HG03432 (cell line): ENCODE measurements around the gene TOX3.

ENCODE experiments used
- ATAC-seq: cut with Tn5 transposase; IDR thresholded peaks from one replicate; pipeline ENCODE4 v1.9.1; 2021; ENCODE audit warnings: mild to moderate bottlenecking, moderate library complexity; ENCODE audit not compliant: unreplicated experiment

TOX3 gene

DNA sequence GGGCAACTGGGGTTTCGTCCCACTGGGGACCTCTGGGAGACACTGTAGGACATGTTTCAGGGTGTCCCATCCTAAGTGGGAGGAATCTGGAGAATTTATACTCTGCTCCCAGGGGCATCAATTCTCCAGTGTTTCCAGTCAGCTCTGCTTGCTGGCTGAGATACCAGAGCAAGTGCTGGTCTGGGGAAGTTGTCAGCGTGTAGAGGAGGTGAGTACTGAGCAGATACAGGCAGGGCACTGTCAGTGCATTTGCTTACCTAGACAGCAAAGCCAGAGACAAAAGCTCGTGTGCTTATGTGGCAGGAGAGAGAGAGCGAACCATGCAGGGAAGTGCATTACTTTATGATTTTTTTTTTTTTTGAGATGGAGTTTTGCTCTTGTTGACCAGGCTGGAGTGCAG lies 20.2 kb upstream of the TOX3 start:
- no peak for ATAC-seq

DNA sequence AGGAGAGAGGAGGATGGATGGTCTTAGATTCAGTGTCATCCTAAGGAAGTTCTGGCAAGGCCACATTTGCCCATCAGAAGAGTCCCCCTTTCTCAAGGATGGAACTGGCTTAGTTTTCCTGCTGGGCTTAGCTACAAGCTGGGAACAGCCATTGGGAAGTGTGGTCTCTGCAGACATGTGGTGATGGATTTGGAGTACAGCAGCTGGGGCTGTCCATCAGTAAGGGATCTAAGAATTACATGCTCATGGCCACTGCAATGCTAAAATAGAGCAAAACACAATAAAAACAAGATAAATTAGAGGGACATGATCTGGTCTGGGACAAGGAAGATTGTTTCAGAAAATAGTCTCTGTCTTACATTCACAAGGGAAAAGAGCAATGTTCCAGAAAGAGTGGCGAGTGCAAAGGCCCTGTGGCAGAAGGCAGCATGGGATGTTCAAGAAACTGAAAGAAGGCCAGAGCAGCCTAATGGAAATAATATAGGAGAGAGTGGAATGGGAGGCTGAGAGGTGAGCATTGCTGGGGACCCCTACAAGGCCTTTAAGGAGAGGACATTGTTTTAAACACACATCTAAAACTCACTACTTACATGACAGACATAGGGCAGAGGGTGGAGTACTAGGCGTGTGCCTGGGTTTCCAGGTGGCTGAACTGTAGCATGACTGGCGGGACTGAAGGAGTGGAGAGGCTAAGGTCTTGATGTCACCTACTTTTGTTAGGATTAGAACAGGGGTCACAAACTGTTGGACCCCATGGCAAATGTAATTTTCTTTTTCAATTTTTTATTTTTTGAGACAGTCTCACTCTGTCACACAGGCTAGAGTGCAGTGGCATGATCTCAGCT lies 17.0 kb upstream of the TOX3 start:
- ATAC-seq, result no peak

DNA sequence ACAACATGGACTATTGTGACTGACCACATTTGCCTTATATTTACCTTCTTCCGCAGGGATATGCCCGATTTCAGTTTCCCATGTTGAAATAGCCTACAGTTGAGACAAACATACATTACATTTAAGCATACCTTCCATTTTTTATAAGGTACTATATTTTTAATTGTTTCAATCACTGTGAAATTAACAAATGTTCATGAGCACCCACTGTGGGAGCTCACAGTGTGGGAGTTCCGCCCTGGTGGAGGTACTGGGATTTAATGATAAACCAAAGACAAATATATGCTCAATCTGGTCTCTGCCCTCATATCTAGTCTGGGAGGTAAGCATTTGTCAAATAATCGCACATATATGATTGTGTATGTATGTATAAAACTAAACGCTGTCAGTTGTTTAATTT lies 15.8 kb upstream of the TOX3 start:
- no peak for ATAC-seq

DNA sequence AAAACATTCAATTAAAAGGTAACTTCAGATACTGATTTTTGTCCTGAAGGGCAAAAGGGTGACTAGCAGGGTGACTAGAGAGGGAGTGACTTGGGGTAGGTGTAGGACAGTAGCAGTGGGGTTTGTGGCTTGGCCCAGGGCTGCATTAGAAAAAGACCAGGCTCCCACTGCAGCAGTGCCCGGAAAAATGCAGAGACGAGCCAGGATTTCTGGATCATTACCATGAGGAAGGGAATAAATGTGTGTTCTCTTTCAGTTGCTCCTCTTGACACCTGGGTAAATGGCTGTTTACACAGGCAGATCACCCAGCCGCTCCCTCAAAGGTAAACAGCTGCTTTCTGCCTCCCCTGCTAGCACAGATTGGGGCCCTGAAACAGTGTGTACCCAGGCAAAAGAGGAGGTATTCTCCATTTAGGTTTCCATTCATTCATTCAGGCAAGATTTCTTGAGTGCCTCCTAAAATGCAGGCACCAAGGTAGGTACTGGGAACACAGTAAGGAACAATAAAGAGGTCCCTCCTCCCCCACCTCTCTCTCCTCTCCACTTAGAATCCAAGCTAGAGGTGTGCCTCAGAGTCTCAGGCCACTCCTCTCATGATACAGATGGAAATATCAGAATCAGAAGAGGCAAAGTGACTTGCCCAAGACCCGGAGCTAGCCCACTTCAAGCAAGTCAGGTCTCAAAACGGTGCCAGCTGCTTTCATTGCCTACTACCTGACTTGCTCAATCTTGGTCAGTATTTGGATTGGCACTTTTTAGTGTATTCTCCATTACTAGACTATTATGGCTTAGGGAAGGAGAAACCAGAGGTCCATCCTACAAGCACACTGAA lies 15.2 kb upstream of the TOX3 start:
- ATAC-seq, result no peak

DNA sequence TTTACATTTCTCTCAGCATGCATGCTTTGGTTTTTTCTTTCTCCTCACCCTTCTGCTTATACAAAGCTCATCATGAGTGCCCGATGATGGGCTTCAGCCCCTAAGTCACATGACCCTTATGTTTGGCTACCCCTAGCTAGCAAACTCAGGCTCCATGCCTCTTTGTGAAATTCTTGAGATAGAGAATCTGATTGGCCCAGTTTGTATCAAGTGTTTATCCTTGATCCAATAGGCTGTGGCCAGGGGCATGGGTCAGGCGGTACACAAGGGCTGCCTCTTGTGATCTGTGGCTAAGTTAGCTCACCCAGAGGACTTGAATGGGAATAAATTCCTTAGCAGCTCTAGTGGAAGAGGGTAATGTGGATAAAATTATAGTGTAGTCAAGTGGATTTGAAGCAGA lies 11.5 kb upstream of the TOX3 start:
- no peak for ATAC-seq

DNA sequence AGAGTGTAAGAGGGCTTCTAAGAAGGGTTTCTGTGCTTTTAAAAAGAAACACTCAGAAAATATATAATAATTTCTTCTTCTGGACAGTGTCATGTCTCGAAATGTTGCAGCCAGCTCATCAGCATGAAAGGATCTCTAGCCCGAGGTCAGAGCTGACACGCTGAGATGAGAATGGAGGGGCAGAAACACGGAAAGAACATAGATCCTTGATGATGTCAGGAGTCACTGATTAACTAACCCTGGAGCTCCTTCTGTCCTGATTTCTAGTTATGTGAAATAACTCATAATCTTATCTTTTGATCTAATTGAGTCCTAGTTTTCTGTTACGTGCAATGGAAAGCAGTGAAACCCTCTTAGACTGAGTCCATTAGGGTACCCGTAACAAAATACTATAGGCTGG lies 10.3 kb upstream of the TOX3 start:
- no peak for ATAC-seq

DNA sequence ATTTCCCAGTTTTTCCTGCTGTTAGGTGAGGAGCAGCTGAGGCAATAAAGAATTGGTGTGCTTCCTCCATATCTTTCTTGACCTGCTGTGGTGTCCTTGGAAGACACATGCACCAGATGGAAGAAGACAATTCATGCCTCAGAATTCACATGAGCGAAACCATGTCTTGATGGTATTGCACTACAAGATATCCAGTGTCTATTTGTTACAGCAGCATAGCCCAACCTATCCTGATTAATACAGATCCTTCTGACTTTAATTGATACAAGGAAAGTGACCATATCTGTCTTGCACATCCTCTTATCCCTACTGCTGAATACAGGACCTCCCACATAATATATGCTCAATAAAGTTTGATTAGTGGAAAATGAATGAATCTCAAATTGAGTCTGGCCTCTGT lies 9.1 kb upstream of the TOX3 start:
- no peak for ATAC-seq

DNA sequence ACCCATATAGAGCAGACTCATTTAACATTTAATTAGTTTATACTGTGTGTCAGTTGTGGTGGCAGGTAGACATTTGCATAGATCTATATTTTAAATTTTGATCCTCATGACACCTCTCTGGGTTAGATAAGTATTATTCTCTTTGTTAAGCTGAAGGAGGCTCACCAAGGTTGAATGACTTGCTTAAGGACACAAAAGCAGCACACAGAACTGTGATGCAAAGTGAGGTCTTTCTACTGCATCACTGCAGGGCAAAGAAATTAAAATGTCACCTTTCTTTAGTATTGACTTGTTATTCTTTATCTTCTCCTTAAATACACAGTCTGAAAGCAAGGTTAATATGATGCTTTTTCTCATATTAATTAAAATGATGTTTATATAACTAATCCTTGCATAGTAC lies 8.6 kb upstream of the TOX3 start:
- no peak for ATAC-seq

DNA sequence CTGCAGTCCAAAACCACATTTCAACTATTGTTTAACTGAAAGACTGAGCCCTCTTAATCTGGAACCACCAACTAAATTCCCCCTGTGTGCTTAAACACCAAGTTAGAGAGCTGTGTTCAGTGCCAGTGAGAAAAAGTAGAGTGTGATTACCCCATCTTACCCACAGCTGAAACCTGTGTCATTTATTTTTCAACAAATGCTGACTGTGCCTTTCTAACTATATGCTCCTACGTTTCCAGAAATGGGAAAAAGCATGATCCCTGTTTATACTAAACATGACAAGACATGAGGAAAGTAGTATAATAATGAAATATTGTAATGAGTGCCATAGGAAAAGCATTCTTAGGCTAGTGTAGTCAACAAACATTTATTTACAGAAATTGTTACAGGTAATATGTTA lies 7.4 kb upstream of the TOX3 start:
- no peak for ATAC-seq

DNA sequence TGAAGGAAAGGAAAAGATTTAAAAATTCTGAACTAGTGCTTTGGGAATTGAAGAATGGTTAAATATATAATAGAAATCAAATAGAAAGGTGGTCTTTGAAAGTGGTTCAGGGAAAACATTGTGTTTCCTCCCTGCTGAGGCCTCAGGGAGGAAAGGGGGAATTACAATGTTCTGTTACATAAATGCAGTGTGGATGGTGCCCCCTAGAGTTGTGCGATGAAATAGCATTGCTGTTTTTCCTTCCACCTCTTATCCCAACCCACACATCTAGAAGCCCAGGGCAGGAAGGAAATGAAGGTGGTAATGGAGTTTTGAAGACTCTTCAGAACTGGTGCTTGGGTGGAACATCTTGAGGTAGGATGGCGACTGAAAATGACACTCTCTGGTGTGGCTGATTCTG lies 6.4 kb upstream of the TOX3 start:
- ATAC-seq, result no peak

DNA sequence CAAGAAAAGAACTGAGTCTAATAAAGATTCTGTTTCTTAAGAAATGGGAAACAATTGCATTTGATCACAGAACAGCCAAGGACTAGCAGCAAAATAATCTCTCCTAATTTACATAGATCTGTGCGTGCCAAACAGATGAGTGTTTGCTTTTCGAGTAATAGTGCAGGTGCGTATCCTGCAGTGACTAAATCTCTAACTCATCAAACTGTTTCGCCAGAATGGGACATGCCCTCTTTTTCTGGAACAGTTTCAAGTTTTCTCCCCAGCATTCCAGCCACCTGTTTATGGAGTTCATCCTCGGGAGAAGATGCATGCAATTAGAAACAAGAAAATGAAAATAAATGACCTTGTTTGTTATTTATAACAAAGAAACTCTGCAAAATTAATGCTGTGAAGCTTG lies 5.7 kb upstream of the TOX3 start:
- no peak for ATAC-seq

DNA sequence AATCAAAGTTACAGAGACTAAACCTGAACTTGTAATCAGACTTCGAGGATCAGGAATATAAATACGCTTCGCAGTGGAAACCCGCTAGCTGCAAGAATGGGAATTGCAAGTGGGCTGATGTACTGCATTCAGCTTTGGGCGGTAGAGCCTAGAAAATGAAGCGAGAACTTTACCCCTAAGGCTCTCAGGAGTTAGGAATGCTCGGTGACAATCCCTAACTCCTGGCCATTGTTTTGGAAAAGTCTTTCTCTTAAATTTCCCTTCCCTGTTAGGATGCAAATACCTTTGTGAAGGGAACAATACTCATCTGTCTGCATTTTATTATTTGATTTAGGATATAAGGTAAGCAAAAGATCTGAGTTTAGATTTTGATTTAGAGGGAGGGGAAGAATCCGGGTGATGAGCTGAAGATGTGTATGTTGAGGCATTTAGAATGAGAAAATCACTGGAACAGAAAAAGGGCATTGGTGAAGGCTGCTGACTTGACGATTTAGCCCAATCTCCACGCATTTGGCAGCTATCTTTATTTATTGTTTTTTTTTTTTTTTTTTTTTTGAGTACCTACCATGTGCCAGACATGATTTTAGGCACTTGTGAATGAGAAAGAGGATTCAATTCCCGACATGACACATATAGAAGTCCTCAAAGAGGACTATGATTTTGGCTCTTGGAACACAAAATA lies 2.2 kb upstream of the TOX3 start:
- no peak for ATAC-seq

DNA sequence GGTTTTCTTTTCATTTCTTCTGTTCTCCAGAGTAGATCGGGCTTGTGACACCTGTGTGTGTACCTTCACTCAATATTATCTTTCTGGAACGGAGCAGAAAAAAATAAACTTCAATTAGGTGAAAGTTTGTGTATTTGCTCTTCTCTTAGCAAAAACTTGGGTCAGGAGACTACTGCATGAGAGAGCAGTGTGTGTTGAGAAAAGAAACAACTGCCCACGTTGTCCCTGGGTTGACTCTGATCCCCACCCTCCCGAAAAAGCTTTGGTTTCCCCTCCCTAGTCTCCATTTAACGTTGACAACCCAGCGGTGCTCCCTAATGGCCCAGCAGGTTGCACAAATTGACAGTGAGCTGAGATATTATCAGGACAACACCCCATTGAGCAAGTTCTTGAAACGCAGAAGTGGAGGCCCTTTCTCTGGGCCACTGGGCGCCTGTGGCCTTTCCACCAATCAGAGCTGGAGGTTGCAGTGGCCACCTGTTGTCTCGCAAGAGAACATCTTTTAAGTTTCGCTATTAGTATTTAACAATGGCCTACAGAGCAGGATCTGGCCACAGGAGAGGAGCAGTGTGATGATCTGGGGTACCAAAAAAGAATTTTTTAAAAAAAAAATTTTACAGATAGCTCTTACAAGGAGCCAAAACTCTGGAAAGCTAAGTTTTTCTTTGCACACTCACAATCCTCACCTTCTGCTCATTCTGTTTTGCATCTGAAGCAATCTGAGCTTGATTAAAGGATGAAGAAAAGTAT lies 1.5 kb upstream of the TOX3 start:
- ATAC-seq, result no peak

DNA sequence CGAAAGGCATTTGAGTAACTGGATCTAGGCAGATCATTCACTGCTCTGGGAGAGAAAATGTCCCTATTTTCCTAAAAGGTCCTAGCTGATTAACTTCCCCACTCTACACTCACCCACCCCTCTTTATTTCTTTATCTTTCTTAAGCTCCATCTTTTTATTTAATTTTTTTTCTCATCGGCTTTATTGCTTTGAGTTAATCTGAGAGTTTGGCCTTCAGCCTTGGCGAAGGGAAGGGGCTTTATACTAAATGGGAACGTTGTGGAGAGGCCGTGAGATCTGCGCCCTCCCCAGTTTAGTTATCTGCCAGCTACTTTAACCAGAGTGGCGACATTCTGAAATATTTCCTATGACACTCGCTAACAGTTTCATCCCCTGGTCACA lies 882 bp upstream of the TOX3 start:
- ATAC-seq, result no peak

DNA sequence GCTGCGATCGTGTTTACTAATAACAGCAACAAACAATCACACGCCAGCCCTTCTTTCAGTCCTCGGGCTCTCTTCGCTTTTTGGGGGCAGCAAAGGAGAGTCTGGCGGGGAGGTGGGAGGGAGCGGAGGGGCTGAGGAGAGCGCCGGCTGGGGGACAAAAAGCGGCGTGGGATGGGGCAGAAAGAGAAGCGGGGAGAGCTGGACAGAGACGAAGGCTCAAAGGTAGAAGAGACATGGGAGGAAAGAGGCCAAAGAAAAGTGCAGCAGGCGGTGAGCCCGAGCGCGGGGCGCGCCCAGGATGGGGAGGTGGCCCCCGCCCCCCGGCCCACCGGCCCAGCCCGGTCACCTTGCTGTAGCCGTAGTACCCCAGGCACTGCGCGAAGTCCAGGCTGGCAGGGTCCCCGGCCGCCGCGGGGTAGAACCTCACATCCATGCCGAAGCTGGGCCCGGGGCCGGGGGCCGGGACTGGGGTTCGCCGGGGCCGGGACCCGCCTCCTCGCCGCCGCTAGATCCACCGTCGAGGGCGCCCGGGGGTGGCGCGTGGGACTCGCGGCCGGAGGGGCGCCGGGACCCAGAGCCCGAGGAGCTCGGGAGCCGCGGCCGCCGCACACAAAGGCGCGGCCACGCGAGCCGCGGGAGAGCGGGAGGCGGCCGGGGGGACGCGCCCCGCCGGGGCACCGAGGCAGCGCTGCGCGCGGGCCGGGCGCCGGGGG lies 496 bp downstream of the TOX3 start:
- no peak for ATAC-seq

DNA sequence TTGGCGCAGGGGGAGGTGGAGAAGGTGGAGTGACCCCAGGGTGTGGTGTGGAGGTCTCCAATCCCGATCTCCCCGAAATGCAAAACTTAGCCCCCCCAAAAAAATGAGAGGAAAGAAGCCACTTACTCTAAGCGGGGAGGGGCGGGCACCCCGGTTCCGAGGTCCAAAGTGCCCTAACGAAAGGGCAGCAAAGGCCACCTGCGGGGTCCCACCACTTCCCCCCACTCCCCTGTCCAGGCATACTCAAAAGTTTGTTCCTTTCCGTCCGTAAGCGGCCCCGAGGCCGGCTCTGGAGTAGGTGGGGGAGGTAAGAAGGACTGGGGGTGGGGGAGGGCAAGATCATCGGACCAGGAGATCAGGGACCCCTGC lies 1.1 kb downstream of the TOX3 start:
- ATAC-seq, result no peak

DNA sequence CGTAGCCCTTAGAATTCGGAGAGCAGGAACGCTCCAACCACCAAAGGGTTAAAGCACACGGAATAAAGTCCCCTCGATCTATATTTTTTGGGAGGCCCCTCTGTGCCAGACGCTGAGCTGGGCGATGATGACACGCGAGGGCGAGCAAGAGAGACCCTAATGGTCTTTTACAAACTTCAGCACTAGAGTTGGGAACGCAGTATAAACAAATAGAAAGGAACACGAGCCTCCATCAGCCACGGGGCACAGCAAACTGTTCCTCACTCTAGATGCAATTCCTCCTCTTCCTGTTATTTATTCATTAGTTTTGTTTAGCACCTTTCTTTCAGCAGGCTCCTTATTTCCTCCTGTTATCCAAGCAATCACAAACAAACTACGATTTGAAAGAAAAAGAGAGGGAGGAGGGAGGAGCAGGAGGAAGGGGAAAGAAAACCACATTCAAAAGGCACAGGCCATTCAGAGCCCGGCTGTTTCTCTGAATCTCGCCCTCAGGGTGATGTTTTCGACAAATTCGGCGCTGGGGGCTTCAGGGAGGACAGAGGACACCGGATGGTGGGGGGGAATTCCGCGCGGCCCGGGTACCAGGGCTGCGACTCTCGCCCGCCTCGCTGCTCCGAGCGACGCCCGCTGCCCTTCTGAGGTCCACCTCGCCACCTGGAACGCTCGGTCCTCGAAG lies 1.6 kb downstream of the TOX3 start:
- ATAC-seq, result no peak

DNA sequence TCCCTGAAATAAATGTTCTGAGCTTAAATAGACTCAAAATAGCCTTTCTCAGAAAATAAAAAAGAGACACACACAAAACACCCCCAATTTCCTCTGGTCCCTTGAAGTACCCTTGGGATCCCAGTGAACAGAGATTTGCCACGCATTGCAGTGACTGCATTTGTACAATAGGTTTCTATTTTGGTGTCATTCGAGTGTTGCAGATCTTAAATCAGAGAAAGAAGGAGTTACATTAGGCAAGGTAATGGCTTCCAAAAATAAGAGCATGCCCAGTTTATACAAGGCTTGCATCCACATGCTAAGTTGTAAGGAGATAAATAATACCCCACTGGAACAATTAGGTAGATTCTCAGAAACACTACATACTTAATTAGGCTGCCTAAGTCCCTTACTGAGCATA lies 2.2 kb downstream of the TOX3 start:
- no peak for ATAC-seq

DNA sequence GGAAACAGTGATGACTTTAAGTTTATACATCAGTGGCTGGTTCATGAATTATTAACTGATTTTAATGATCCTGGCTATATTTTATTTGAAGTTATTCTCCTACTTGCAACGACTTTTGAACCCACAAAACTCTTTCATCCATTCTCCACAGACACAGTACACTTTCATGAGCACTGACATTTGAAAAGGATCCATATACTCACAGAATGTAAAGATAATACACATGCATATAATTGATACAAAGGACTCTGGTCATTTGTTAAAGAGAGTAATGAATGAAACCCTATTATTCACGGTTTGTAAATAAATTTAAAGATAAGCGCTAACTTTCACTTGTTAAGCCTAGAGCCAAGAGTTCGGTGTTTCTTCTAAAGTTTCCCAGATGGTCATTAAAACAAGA lies 3.3 kb downstream of the TOX3 start:
- no peak for ATAC-seq

DNA sequence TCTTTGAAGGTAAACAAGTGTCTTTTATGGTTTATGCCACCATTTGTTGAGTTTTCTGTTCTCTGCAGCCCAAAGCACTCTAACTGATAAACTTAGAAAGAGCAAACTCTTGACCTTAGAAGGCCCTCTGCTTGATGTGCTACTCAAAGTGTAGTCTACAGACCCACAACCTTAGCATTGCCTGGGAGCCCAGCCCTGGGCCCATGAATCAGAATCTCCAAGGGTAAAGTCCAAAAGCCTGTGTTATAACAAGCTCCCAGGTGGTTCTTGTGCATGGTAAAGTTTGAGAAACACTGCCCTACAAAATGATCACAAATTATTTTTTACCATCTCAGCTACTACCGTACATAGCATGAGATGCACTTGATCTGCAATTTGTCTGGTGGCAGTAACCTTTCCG lies 6.0 kb downstream of the TOX3 start:
- ATAC-seq, result no peak
